MCF 10A (cell line): Measurements from ENCODE around the gene PTGDR2. TPM values are rescaled to one million over a fixed set of nuclear protein-coding genes. Genes with fewer than 3 reads are reported as not detected.

Source experiments
- BruUV-seq: library from RNA; stranded (reverse); fragments of 400-500 nt; replicated peaks from 2 replicates; lab custom pipeline; 2021; lab: Mats Ljungman, UMichigan
- CTCF ChIA-PET: fragments of 300-600 bp; sonication (Branson Sonifier 250); formaldehyde crosslinking; extraction: SDS; loops from one replicate; lab custom pipeline; 2021; ENCODE audit warnings: antibody characterized with exemption, inconsistent platforms; lab: Yijun Ruan, JAX
- POLR2A ChIA-PET: fragments of 300-600, 350-650 bp; sonication (Branson Sonifier 250); formaldehyde crosslinking; extraction: SDS; loops from one replicate; lab custom pipeline; 2020; ENCODE audit warnings: antibody characterized with exemption, inconsistent platforms; lab: Yijun Ruan, JAX
- DNase-seq: peaks from one replicate; pipeline ENCODE4 v3.0.0-alpha.2; 2018; ENCODE audit not compliant: unreplicated experiment
- H3K27ac Mint-ChIP-seq: one replicate; pipeline ENCODE4 v1.8.0; 2022; ENCODE audit warnings: mild to moderate bottlenecking, low read depth, mixed read lengths; ENCODE audit not compliant: unreplicated experiment
- H3K27me3 Mint-ChIP-seq: one replicate; pipeline ENCODE4 v1.8.0; 2022; ENCODE audit warnings: mixed read lengths; ENCODE audit not compliant: insufficient read depth, unreplicated experiment
- H3K36me3 Mint-ChIP-seq: one replicate; pipeline ENCODE4 v1.8.0; 2022; ENCODE audit warnings: mild to moderate bottlenecking, moderate library complexity, mixed read lengths; ENCODE audit not compliant: insufficient read depth, unreplicated experiment
- H3K4me1 Mint-ChIP-seq: one replicate; pipeline ENCODE4 v1.8.0; 2022; ENCODE audit warnings: mixed read lengths; ENCODE audit not compliant: insufficient read depth, unreplicated experiment
- H3K4me3 Mint-ChIP-seq: one replicate; pipeline ENCODE4 v1.8.0; 2022; ENCODE audit warnings: mild to moderate bottlenecking, moderate library complexity, mixed read lengths; ENCODE audit not compliant: unreplicated experiment
- H3K9me3 Mint-ChIP-seq: one replicate; pipeline ENCODE4 v1.8.0; 2022; ENCODE audit warnings: mixed read lengths; ENCODE audit not compliant: unreplicated experiment
- intact Hi-C: fragments of 100-400 bp; cut with micrococcal nuclease; formaldehyde crosslinking; loops from 2 replicates; pipeline ENCODE4 v1.14.1; 2022
- total RNA-seq: library from RNA; stranded (reverse); gene quantifications from 2 replicates; pipeline ENCODE4 v1.2.3, GENCODE V29; 2022
- TF ChIP-seq, protein P1 (sequence below): fragments of 200-600 bp; IDR thresholded peaks from one replicate; pipeline ENCODE4 v1.8.0; 2022; ENCODE audit warnings: antibody characterized with exemption, mild to moderate bottlenecking; ENCODE audit not compliant: unreplicated experiment

PTGDR2 gene
- total RNA-seq, 1 experiment from 2014 or later: not detected

DNA sequence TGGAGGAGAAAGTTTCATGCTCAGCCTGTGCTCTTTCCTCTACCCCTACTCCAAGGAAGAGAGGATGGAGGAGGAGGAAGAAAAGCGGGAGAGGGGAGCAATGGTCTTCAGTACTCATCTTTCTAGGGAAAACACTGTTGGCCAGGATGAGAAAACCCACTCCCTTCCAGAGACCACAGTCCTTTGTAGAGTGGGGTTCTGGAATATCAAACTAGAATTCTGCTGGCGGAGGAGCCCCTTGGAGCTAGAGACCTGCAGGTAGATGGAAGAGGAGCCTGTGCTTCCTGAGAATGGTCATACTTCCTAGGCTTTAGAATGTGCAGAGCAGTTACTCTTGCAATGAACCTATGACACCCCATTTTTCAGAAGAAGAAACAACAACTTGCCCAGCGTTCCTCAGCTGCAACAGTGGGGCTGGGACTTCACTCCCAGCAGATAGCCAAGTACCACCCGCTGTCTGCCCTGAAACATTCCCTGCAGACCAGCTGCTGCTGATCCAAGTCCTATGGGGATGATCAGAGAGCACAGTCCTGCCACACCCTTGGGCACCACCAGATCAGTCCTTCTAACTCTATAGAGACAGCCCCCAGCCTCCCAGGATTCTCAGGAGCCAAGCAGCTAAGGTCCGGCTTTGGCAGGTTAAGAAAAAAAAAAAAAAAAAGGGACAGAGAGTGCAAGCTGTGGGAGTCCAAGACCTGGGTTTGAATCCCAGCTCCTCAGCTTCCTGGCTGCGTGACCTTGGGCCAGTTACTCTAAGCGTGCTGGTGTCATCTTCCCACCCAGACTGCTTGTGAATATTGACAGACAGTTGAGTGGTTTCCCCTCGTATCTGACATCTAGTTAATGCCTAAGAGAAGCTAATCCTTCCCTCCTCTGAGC, 664 bp downstream of the PTGDR2 start:
- H3K4me1 Mint-ChIP-seq: no peaks in the 10 kb centered on the region
- H3K27me3 Mint-ChIP-seq: no peaks in the 10 kb centered on the region
- CTCF ChIA-PET: interaction anchor here (0.6 to 1.0 kb wide), 5 partner anchors 11 to 44 kb away, joined by 3 to 6 read pairs (median 5); no protein-coding TSS in a partner anchor
- TF ChIP-seq, protein P1, sequence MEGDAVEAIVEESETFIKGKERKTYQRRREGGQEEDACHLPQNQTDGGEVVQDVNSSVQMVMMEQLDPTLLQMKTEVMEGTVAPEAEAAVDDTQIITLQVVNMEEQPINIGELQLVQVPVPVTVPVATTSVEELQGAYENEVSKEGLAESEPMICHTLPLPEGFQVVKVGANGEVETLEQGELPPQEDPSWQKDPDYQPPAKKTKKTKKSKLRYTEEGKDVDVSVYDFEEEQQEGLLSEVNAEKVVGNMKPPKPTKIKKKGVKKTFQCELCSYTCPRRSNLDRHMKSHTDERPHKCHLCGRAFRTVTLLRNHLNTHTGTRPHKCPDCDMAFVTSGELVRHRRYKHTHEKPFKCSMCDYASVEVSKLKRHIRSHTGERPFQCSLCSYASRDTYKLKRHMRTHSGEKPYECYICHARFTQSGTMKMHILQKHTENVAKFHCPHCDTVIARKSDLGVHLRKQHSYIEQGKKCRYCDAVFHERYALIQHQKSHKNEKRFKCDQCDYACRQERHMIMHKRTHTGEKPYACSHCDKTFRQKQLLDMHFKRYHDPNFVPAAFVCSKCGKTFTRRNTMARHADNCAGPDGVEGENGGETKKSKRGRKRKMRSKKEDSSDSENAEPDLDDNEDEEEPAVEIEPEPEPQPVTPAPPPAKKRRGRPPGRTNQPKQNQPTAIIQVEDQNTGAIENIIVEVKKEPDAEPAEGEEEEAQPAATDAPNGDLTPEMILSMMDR: no peak
- intact Hi-C loops: no loop called here
- no peak for DNase-seq
- no peak overlapping the region for H3K27ac Mint-ChIP-seq
- no peak overlapping the region for H3K4me3 Mint-ChIP-seq
- H3K9me3 Mint-ChIP-seq: no peaks in the 10 kb centered on the region
- H3K36me3 Mint-ChIP-seq: peaks cover 15% of the 10 kb centered on the region
- no TSS peak for BruUV-seq
- POLR2A ChIA-PET: interaction anchor here (0.6 kb wide), 1 partner anchor 35 kb away, joined by 3 read pairs; no protein-coding TSS in a partner anchor

DNA sequence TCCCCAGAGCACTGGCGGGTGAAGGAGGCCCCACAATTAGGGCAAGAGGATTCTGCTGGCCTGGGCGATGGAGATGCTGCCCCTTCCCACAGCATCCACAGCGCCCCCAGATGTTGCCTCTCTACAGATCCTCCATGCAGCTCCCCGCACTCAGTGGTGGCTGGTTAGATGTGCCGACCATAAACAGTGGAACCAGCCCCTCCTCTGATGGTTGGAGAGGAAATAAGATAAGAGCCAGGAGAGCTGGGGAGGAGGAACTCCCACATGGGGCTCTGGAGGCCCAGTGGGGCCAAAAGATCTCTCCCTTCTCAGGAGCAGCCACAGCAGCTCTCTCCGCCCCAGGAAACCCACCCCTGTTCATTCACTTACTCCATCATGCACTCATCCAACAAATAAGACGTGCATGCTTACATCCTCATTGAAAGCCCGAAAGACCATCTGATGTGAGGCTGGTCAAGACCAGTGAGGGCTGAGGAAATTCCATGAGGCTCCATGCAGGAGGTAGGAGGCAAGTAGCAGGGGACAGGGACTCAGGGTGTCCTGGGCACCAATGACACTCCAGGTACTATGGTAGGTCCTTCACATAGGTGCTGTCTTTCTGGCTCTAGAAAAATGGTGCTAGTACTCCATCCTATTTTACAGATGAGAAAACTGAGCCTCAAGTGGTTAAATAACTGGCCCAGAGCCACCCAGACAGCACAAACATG, 1.5 kb downstream of the PTGDR2 start:
- no peaks in the 10 kb centered on the region for H3K4me1 Mint-ChIP-seq
- intact Hi-C loops: no loop called here
- no TSS peak for BruUV-seq
- H3K36me3 Mint-ChIP-seq: peaks cover 20% of the 10 kb centered on the region
- no peak overlapping the region for H3K4me3 Mint-ChIP-seq
- H3K27ac Mint-ChIP-seq: no peak overlapping the region
- ChIA-PET CTCF (no interaction called here), POLR2A (no interaction called here)
- H3K27me3 Mint-ChIP-seq: no peaks in the 10 kb centered on the region
- no peak for DNase-seq
- TF ChIP-seq, protein P1: no peak
- no peaks in the 10 kb centered on the region for H3K9me3 Mint-ChIP-seq

DNA sequence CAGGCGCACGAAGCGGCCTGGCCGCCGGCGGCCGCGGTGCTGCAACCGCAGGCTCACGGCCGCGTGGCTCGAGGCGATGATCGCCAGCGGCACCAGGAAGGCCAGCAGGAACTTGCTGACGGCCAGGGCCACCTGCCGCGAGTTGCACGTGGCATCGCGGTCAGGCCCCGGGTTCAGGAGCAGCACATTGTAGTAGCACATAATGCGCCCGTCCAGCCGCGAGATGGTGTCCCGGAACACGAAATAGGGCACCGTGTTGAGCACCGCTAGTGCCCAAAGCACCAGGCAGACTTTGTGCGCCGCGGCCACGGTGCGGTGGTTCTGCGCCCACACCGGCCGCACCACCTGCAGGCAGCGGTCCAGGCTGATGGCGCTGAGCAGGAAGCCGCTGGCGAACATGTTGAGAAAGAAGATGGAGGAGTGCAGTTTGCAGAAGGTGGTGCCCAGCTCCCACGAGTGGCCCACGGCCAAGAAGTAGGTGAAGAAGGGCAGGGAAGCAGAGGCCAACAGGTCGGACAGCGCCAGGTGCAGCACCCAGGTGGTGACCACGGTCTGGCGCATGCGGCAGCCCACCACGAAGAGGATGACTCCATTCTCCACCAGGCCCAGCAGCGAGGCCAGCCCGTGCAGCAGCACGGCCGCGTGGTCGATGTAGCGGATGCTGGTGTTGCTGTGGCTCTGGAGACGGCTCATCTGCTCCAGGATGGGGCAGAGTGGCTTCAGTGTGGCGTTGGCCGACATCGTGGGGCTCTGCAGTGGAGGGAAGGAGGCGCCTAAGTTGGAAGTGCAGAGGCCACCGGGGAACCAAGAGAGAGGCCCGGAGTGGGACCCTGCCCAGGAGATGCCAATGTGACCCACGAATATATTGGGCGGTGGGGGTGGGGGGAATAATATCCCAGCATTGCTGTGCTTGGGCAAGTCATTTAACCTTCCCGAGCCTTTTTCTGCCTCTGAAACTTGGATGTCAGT, 2.5 kb downstream of the PTGDR2 start:
- Mint-ChIP-seq H3K9me3 (no peaks in the 10 kb centered on the region), H3K4me1 (no peaks in the 10 kb centered on the region), H3K4me3 (no peak overlapping the region), H3K27ac (no peak overlapping the region), H3K36me3 (peaks cover 25% of the 10 kb centered on the region), H3K27me3 (no peaks in the 10 kb centered on the region)
- no TSS peak for BruUV-seq
- CTCF ChIA-PET: no interaction called here
- POLR2A ChIA-PET: no interaction called here
- TF ChIP-seq, protein P1: no peak
- intact Hi-C loops: no loop called here
- DNase-seq: no peak
